Measurements from ENCODE around the gene EPAS1.

DNA sequence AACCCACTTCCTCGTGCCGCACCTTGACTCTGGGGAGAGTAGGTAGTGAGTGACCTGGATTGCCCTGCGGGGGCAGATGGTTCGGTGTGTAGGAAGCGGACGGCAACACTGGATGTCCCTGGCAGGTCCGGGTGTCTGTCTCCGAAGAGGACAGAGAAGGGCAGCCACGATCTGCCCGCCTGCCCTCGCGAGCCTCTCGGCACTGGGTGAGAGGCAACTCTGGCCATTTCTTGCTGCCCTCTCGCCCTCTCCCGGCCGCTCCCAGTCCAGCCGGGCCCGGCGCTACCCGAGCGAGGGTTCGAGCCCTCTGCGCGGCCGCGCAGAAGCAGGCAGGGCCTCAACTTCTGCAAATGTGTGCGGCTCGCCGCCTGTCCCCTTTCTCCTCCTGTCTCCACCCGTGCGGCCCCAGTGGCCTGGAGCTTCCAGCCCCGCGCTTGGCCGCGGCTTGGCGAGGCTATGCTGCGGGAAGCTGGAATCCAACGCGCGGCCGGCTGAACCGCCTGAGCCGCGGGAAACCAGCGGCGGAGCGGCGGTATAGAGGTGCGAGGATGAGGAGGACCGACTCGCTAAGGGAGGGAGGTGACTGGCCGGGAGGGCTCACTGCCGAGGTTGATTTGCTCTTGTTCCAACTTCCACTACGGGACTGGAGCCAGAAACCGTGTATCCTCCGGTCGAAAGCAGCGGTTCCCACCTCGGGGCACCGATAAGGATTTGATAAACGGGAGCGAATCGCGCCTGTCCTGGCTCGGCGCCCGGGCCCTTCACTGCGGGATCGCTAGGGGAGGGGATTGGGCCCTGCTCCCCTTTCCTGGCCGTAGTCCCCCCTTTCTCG, 1.5 kb downstream of the EPAS1 start:
- TF ChIP-seq EZH2 (IDR thresholded peaks at IDR 0.05; ENCODE audit: insufficient read depth, poor library complexity, severe bottlenecking) = no peak
- TF ChIP-seq EZH2phosphoT487 (IDR thresholded peaks at IDR 0.05; ENCODE audit: insufficient read depth, low read depth) = no peak
